GM18499 (cell line): ENCODE data around the gene LAMA2.

Source experiments
- ATAC-seq: cut with Tn5 transposase; IDR thresholded peaks from one replicate; pipeline ENCODE4 v1.9.1; 2021; ENCODE audit warnings: moderate number of reproducible peaks; ENCODE audit not compliant: insufficient read depth, unreplicated experiment

The LAMA2 gene

GRCh38 chr6:129497481-129498441 is 614.8 kb downstream of the LAMA2 start:
- no peak for ATAC-seq

- ATAC-seq, result no peak
Measured at GRCh38 chr6:129498541-129498940, 615.6 kb downstream of the LAMA2 start.

- ATAC-seq, result peak; percentile 60
Measured at GRCh38 chr6:129498950-129499842, 616.3 kb downstream of the LAMA2 start.

GRCh38 chr6:129499843-129500219 is 616.9 kb downstream of the LAMA2 start:
- no peak for ATAC-seq

GRCh38 chr6:129500958-129501739 is 618.2 kb downstream of the LAMA2 start:
- no peak for ATAC-seq

- ATAC-seq, result no peak
Measured at GRCh38 chr6:129501740-129502660, 619.1 kb downstream of the LAMA2 start.

GRCh38 chr6:129504456-129504855 is 621.5 kb downstream of the LAMA2 start:
- ATAC-seq, result no peak

GRCh38 chr6:129507059-129507807 is 624.3 kb downstream of the LAMA2 start:
- no peak for ATAC-seq

- no peak for ATAC-seq
Measured at GRCh38 chr6:129507846-129508245, 624.9 kb downstream of the LAMA2 start.

- ATAC-seq, result no peak
Measured at GRCh38 chr6:129508477-129509145, 625.7 kb downstream of the LAMA2 start.

GRCh38 chr6:129510950-129511349 is 628.0 kb downstream of the LAMA2 start:
- no peak for ATAC-seq

GRCh38 chr6:129513471-129513870 is 630.5 kb downstream of the LAMA2 start:
- ATAC-seq, result no peak

- ATAC-seq, result no peak
Measured at GRCh38 chr6:129515004-129515403, 632.1 kb downstream of the LAMA2 start.

GRCh38 chr6:129516005-129516404 is 633.1 kb downstream of the LAMA2 start:
- ATAC-seq, result no peak

GRCh38 chr6:129516787-129517186 is 633.8 kb downstream of the LAMA2 start:
- no peak for ATAC-seq

GRCh38 chr6:129517288-129517687 is 634.4 kb downstream of the LAMA2 start:
- no peak for ATAC-seq

GRCh38 chr6:129519750-129520149 is 636.8 kb downstream of the LAMA2 start:
- no peak for ATAC-seq

- ATAC-seq, result no peak
Measured at GRCh38 chr6:129521946-129522345, 639.0 kb downstream of the LAMA2 start.
